GM03348 (cell line): ENCODE results near the gene MAP2K3.

Experiments
- DNase-seq: peaks from one replicate; pipeline ENCODE4 v3.0.0; 2012; ENCODE audit warnings: low spot score

MAP2K3 gene

DNA sequence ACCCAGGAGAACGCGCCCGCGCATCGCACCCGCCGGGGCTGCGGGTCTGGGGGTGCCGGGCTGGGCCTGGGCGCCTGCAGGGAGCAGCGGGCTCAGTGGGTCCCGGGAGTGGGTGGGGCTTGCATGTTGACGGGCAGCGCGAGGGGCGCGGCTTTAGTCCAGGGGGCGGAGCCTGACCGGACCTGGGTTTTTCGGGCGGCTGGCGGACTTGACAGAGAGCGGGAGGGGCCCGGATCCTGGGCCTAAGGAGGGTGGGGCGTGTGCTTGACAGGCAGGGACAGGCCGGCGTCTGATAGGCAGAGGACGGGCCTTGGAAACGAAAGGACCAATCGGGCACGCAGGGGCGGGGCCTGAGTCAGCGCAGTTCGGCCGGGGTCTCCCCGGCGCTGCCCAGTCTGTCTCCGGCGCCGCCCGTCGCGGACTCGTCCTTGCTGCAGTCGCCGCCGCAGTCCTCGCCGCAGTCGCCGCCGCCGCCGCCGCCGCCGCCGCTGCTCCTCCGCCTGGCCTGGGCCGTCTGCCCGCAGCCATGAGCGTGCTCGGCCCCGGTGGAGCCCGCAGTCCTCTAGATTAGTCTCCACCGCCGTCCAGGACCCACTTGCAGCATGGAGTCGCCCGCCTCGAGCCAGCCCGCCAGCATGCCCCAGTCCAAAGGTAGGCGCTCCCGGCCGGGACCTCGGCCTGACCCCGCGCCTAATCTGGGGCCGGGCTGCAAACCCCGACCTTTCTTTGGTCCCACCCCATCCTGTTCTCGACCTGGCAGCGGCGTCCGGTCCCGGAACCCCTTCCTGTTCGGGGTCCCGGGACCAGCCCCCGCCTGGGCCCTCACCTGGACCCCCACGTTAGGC, at the start of gene MAP2K3:
TSS of gene MAP2K3 (plus strand) at position 393 of the 845 bp plus-strand sequence. CDS start at position 603, 210 bp downstream.
- peak; percentile 99 for DNase-seq

DNA sequence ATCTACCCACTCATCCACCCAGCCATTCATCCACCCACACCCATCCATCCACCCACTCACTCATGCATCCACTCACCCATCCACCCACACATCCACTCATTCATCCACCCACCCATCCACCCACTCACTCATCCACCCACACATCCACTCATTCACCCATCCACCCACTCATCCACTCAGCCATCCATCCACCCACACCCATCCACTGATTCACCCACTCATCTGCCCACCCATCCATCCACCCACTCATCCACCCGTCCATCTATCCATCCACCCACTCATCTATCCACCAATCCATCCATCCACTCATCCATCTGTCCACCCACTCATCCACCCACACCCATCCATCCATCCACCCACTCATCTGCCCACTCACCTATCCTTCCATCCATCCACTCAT, 48.6 kb upstream of the MAP2K3 start:
- DNase-seq: no peak

DNA sequence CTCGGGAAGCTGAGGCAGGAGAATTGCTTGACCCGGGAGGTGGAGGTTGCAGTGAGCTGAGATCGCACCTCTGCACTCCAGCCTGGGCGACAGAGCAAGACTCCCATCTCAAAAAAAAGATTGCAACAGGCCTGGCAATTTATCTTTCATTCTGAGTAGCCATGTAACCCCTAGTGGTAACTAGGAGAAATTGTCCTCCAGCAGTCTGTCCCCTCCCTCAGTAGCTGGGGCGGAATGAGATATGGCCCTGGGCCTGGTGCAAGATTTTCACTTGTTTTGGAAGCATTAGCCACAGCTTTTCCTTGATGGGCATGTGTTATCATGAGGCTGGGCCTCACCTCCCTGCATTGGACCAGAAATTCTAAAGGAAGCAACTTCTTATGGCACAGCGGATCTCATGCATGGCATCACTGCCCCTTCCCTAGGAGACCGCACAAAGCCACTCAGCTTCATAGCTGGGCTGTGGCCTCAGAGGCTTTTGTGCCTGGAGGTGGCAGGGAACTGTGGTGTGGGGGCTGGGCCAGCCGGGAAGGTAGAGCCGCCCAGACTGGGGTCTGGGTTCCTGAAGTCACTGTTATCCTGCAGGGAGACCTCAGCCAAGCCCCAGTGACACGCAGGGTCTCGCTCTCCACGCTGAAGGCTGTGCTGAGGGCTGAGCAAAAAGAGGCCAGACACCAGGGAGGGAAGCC, 44.7 kb upstream of the MAP2K3 start:
- peak; percentile 72 for DNase-seq

DNA sequence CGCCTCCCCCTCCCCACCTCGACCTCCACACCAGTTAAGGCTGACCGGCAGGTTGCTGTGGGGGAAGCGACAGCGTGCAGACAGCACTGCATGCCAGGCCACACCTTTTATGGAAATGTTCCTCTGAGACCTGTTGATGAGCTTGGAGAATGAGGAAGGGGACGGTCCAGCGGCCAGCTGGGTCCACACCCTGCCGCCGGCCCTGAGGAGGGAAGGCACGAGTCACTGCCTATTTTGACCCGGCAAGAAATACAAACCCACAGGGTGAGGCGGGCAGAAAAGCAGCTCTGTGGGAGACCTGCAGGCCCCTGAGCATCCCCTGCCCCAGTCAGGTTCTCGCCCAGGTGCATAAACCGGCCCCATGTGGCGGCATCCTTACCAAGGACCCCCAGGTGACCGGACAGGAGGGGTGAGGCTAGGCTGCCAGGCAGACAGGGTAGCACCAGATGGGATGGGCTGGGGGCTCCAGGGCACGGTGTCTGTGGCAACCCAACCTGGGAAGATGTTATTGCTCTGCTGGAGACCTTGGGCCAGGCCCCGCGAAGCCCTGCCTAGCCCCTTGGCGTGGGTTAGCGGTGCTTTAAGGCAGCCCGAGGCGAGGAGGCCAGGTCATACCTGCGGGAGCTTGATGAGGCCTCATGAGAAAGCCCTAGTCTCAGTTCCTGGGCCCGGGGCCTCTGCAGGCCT, 44.0 kb upstream of the MAP2K3 start:
- no peak for DNase-seq

DNA sequence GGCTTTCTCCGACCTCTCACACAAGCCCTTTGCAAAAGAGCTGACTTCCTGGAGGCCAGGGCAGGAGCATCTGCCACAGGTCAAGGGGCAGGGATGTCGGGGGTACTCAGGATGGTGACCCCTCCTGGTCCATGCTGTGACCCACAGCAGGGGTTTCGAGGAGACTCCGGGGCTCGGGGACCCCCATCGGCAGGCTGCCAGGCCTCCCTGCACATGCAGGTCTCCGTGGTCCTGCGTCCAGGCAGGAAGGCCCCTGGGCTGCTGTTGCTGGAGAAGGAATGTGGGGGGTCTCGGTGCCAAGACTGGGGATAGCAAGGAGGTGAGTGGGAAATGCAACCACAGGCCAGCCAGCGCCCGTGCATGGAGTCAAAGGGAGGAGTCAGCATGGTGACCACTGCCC, 42.9 kb upstream of the MAP2K3 start:
- no peak for DNase-seq

DNA sequence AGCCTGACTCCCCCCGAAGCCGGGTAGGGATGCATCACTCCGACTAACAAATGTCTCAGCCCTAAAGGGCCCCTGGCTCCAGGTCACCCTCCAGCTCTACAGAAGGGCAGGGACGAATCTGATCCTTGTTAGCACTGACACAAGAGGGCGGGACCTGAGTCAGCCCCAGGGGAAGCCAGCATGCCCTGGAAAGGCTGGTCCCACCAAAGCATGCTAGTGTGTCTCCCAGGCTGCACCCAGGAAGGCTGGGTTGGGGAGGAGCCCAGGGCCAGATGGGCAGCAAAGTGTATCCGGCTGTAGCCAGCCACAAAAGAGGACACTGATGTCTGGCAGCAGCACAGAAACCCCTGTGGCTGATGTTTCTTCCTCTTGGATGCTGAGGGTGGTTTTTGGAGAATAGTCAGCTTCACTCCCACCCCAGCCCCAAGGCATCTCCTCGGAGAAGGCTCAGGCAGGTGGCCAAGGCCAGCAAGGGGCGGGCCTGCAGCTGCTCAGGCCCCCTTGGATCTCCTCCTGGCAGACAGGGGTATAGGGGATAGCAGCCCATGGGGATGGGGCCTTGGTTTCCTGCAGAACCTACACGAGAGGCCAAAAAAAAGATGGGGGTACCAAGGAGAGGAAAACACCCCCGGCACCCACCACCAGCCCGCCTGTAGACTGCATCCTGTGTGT, 42.3 kb upstream of the MAP2K3 start:
- peak; percentile 69 for DNase-seq

DNA sequence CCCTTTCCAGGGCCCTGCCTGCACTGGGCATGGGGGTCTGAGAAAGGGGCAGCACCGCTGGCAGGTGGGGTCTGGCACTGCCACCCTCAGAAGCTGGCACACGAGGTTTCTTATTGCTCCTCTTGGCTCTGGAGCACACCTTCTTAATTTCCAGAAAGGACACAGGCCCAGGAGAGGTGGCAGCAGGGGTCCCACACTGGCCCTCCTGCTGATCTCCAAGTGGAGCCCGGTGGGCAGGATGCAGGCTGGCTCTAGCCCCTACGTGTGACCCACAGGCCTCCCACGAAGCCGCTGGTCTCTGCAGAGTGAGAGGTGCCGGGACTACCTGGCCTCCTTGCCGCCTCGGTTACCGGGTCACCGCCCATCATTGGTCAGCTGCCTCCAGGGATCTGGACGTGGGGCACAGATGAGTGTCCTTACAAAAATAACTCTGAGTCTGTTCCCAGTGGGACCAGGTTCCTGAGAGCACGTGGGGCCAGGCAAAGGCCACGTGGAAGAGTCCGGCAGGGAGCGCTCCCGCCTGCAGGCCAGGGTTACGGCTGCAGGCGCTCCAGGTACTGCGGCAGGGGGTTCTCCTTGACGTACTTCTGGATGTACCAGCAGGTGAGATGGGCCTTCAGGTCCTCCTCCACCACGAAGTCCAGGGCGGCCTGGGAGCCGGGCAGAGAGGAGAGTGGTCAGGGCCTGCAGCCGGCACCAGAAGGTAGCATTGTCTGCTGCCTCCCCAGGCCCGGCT, 41.6 kb upstream of the MAP2K3 start:
- DNase-seq: no peak

DNA sequence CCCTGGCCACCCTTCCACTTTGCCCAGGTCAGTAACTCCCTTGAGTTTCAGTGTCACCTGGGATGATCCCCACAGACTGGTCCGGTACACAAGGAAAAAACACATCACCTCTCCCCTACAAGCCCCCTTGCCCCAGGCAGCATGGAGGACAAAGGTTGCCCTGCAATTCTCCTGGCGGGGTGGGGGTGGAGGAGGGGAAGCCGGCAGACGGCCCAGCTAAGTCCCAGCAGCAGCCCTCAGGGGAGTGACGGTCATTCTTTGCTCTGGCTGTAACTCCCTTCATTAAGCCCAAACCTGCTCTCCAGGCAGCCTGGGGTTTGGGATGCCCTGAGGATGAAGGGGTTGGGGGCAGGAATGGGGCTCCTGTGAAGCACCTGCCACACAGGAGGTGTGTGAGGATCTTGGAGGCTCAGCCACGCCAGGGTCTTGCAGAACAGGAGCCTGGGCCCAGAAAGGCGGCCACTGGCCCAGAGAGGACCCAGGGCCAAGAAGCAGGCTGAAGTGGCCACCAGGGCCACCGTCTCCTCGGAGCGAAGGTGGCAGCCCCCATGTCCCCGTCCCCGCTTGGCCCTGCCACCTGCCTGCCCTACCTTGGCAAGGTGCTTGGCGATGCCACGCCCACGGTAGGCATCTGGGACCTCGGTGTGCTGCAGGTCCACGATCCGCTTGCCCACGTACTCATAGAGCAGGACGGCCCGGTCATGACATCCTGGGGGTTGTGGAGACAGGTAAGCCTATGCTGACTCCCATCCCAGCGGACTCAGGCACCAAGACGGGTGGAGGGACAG, 40.8 kb upstream of the MAP2K3 start:
- no peak for DNase-seq

DNA sequence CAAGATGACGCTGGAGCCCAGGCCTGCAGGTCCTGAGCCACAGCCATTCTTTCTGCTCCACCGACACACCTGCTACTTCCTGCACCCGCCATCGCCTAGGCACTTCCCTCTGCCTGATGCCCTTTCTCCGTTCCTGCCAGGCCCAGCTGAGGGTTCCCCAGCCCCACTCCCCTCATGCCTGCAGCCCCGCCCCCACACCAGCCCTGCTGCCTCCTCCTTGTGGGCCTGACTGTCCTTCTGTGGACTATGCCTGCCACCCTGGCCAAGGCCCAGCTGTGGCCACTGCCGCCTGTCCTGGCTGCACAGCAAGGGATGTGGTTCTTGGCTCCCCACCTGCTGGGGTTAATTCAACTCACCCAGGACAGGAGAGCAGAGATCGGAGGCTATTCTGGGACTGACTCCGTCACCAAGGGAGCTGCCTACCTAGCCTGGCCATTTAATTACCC, 38.8 kb upstream of the MAP2K3 start:
- no peak for DNase-seq

DNA sequence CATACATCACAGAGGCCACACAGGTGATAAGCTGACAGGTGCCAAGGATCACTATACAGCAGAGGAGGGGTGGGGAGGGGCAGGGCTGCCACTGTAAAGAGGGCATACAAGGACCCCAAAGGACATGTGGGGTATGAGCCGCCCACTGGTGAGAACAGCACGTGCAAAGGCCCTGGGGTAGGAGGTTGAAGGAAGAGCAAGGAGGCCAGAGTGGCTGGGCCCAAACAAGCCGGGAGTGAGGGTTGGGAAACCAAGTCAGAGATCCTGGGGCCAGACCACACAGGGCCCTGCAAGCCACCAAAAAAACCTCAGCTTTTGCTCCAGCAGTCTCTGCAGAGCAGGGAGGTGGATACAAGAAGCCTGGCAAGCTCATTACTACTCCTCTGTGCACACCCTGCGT, 37.8 kb upstream of the MAP2K3 start:
- no peak for DNase-seq

DNA sequence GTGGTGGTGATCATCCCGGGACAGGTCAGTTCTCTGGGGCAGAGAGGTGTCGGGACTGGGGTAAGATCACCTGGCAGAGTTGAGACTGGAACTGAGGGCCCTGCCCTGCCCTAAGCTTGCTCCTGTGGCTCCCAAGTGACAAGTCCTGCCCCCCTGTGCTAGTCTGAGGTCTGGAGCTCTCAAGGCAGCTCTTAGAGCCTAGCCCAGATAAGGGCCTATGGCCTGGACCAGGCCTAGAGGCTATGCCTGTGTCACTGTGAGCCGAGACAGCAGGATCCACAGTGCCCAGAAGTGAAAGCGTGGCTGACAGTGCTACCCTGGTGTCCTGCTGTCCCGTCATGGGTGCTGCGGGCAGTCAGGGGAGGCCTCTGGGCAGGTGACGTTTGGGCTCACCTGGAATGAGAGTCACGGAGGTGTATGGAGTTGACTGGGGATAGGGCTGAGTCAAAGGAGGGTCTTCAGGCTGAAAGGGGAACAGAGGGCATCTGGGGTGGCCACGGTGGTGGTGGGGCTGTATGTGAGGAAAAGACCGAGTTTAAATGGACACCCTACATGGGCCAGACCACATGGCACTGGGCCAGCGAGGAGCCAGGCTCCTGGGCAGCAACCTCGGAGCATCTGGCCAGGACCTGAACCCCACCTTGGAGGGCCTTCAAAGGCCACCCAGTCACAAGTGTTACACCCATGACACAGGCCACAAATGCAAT, 36.8 kb upstream of the MAP2K3 start:
- DNase-seq: no peak

DNA sequence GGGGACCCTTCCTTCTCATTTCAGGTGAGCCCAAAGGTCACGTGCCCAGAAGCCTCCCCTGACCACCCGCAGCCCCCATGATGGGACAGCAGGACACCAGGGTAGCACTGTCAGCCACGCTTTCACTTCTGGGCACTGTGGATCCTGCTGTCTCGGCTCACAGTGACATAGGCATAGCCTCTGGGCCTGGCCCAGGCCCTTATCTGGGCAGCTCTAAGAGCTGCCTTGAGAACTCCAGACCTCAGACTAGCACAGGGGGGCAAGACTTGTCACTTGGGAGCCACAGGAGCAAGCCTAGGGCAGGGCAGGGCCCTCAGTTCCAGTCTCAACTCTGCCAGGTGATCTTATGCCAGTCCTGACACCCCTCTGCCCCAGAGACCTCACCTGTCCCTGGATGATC, 36.0 kb upstream of the MAP2K3 start:
- DNase-seq: no peak

DNA sequence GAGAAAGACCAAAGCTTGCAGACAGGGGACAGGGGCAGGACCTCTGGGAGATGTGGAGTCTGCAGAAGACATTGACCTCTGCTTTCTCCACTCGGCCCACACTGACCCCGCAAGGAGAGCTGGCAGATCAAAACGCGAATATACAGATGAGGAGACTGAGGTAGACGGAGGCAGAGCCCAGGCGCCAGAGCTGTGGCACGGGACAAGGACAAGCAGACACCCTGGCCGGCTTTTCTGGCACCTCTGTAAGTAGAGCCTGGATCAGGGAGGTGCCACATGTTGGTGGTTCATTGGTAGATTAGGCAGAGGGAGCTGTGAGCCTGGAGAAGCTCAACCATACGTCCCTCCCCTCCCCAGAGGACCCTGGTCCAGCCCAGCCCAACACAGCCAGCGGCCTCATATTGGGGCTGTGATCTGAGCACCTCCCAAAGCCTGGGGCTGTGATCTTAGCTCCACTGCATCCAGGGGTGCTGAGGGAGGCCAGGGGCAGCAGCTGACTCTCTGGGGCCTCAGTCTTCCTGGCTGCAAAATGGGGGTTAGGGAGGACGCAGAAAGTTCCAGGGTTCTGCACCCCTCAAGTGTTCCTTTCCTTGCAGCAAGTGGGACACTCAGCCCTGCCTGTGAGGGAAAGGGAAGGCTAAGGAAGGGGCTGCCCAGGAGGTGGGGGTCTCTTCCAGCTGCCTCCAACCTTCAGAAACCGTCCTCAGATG, 35.3 kb upstream of the MAP2K3 start:
- DNase-seq: no peak

DNA sequence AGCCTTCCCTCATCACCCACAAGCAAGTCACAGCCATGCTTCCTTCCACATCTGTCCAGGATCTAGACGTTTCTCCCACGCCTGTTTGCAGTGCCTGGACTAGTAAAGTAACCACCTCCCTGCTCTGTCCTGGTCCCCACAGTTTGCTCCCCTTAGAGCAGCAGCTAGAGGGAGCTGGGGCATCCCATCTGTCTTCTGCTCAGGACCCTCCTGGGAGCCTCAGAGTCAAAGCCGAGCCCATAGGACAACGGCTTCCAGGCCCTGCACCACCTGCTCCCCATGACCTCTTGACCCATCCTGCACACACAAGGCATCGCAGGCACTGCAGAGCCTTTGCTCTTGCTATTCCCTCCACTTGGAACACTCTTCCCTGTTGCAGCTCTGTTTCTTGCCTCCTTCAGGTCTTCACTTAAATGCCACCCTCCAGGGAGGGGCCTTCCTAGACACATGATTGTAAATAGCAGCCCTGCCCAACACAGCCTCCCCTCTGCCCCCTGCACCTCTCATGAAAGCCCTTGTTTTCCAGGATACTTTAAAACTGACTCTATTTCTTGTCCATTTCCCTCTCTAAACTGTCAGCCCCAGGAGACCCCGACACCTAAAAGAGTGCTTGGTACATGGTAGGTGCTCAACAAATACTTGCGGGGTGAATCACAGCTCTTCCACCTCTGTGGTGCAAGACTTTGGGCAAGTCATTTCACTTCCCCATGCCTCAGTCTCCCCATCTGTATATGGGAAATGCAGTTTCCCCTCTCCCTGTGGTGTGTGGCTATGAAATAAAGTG, 34.4 kb upstream of the MAP2K3 start:
- DNase-seq: no peak

DNA sequence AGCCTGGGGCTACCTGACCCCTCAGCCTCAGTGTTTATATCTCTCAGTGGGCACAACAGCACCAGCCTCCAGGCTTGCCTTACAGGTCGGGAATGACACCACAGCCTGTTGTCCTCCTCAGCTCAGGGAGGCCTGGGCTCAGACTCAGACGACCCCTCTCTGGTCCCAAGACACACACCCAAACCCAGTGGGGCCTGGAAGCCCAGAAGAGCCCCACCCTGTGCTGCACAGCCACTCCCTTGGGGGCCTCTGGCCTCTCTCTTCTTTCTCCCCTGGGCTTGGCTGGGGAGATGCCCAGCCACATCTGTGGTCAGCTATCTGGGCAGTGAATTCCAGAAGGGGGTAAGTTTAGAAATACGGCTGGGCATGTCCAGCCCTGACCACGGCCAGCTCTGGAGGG, 33.7 kb upstream of the MAP2K3 start:
- peak; percentile 47 for DNase-seq

DNA sequence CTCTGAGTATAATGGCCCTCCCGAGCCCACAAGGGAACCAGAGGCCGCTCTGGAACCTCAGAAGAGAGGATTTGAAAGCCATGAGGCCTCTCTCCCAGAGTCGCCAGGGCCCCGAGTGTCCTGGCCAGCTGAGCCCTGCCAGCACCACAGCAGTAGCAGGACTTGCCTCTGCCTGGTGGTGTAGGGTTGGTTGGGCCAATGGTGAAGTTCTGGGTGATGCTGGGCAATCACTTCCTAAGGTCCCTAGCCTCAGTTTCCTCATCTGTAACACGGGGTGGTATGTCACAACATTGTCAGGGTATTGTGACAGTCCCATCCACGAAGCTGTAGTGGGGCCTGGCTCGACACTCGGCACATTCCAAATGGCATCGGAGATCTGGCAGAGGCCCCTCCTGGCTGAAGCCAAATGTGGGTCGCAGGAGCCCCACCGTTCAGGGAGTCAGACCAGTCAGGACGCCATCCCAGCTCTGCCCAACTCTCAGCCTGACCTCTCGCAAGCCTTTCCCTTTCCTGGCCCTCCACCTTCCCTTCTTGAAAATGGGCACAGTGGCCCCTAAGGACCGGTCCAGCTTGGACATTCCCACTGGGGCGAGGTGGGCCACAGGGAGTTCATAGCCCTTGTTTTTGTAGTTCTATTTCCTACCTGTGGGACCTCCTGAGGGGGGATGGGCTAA, 33.0 kb upstream of the MAP2K3 start:
- no peak for DNase-seq

DNA sequence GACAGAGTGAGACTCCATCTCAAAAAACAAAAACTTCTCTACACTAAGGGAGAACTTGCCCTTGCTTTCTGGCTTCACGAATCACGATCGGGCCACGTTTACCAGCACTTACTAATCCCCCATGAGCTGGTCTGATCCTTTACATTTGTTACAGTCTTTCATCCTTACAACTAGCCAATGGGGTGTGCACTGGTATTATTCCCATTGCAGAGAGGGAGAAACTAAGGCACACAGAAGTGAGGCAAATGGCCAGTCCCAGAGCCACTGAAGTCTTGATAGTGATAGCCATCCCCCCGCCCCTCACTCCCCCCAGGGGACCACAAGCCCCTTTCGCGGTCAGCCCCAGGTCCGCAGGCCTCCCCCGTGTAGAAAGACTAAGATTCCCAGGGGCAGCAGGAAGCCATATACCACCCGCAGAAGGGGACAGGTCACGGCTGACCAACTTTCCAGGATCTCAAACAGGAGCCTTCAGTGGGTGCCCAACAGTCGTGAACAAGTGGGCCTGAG, 32.2 kb upstream of the MAP2K3 start:
- no peak for DNase-seq
